K562 (cell line): ENCODE measurements around the gene ADIPOQ. TPM values are rescaled to one million over a fixed set of nuclear protein-coding genes. Genes with fewer than 3 reads are reported as not detected.

Experiments
- ATAC-seq: fragments of 200-7000 bp; cut with Tn5 transposase; 3 replicates; pipeline ENCODE4 v1.9.1; 2020; ENCODE audit warnings: moderate library complexity
- BruUV-seq: library from RNA; stranded (reverse); fragments of 400-500 nt; replicated peaks from 2 replicates; lab custom pipeline; 2021; lab: Mats Ljungman, UMichigan
- CTCF ChIA-PET: fragments of 300-600 bp; formaldehyde crosslinking; extraction: SDS; loops from one replicate; lab custom pipeline; 2021; ENCODE audit warnings: low intra/inter-chr PET ratio; lab: Yijun Ruan, JAX
- POLR2A ChIA-PET: fragments of 300-600, 350-650 bp; sonication (Branson Sonifier 250); formaldehyde crosslinking; extraction: SDS; loops from one replicate; lab custom pipeline; 2021; ENCODE audit warnings: antibody characterized with exemption, inconsistent platforms; lab: Yijun Ruan, JAX
- DNase-seq, 4 experiments: peaks; one replicate each; pipeline versions ENCODE4 v3.0.0 to v3.0.0-alpha.2; 2011 to 2018; ENCODE audit warnings: low spot score in 3 of 4, mixed read lengths in 3 of 4; ENCODE audit errors: extremely low read depth in 1 of 4
- FAIRE-seq: peaks from 2 replicates; lab custom pipeline; 2011; peaks lifted over from hg19 to GRCh38; lab: Jason Lieb, UNC
- H2AFZ ChIP-seq: 2 replicates; pipeline ENCODE4 v1.6.0; 2011; ENCODE audit warnings: low read depth, low read length, control low read depth, inconsistent platforms
- H3K27ac ChIP-seq: fragments of 200-600 bp; 3 replicates; pipeline ENCODE4 v1.8.0; 2011; ENCODE audit warnings: low read depth, mild to moderate bottlenecking, control low read depth, inconsistent platforms, low read length, moderate library complexity, mixed read lengths; ENCODE audit errors: extremely low read depth
- H3K27me3 ChIP-seq, 2 experiments: fragments of 300-600 bp in 1 of 2; 2 replicates in 1 of 2; 3 replicates in 1 of 2; pipeline versions ENCODE4 v1.6.0 to v1.8.0; 2011; ENCODE audit warnings: inconsistent platforms in 2 of 2, low read length in 2 of 2, mild to moderate bottlenecking in 1 of 2, mixed read lengths in 1 of 2, moderate library complexity in 1 of 2; ENCODE audit not compliant: control insufficient read depth in 2 of 2, insufficient read depth in 2 of 2
- H3K36me3 ChIP-seq: fragments of 300-600 bp; 3 replicates; pipeline ENCODE4 v1.8.0; 2011; ENCODE audit warnings: mild to moderate bottlenecking, low read length, inconsistent platforms; ENCODE audit not compliant: control insufficient read depth, insufficient read depth
- H3K4me1 ChIP-seq, 2 experiments: fragments of 200-600 bp in 1 of 2; replicated peaks in 1 of 2; 2 replicates in 1 of 2; 3 replicates in 1 of 2; pipeline versions ENCODE4 v1.5.1 to v1.8.0; 2011; ENCODE audit warnings: inconsistent platforms in 2 of 2, low read length in 2 of 2, mild to moderate bottlenecking in 1 of 2, mixed read lengths in 1 of 2, moderate library complexity in 1 of 2; ENCODE audit not compliant: control insufficient read depth in 2 of 2, insufficient read depth in 2 of 2
- H3K4me2 ChIP-seq: 2 replicates; pipeline ENCODE4 v1.6.1; 2011; ENCODE audit warnings: low read length, control low read depth, inconsistent platforms, mixed read lengths; ENCODE audit not compliant: insufficient read depth
- H3K4me3 ChIP-seq: fragments of 200-600 bp; sonication (generic), shearing (Covaris generic); 2 replicates; pipeline ENCODE4 v1.5.1; 2016; ENCODE audit warnings: control low read depth, inconsistent platforms
- H3K79me2 ChIP-seq: fragments of 200-600 bp; 3 replicates; pipeline ENCODE4 v1.8.0; 2011; ENCODE audit warnings: low read length, inconsistent platforms; ENCODE audit not compliant: control insufficient read depth, insufficient read depth
- H3K9ac ChIP-seq, 2 experiments: 2 replicates each; pipeline versions ENCODE4 v1.6.0 to v1.6.1; 2011; ENCODE audit warnings: low read depth in 2 of 2, low read length in 2 of 2, control low read depth in 1 of 2, inconsistent platforms in 1 of 2, mild to moderate bottlenecking in 1 of 2, mixed read lengths in 1 of 2; ENCODE audit not compliant: insufficient read depth in 1 of 2
- H3K9me1 ChIP-seq: one replicate; pipeline ENCODE4 v1.6.0; 2011; ENCODE audit warnings: inconsistent platforms, mild to moderate bottlenecking, low read length, moderate library complexity; ENCODE audit not compliant: control insufficient read depth, insufficient read depth
- H3K9me3 ChIP-seq: replicated peaks from 2 replicates; pipeline ENCODE4 v1.5.1; 2011; ENCODE audit warnings: low read depth, low read length, inconsistent platforms; ENCODE audit not compliant: control insufficient read depth, insufficient read depth
- H4K20me1 ChIP-seq: replicated peaks from 2 replicates; pipeline ENCODE4 v1.6.1; 2011; ENCODE audit warnings: low read length, inconsistent platforms, mixed read lengths; ENCODE audit not compliant: control insufficient read depth, insufficient read depth
- ARNT ChIP-seq, 2 experiments: fragments of 450-650 bp; IDR thresholded peaks; 2 replicates each; pipeline ENCODE4 v1.6.1; 2016; ENCODE audit warnings: mild to moderate bottlenecking in 1 of 2
- BRF2 ChIP-seq: IDR thresholded peaks from 3 replicates; pipeline ENCODE4 v1.6.1; 2011; ENCODE audit warnings: borderline replicate concordance, mild to moderate bottlenecking; ENCODE audit not compliant: insufficient read length, insufficient read depth
- CREBBP ChIP-seq: IDR thresholded peaks from one replicate; pipeline ENCODE4 v1.6.1; 2012; ENCODE audit warnings: low read depth, mild to moderate bottlenecking, control low read depth, inconsistent platforms, low read length
- POLR2AphosphoS2 ChIP-seq: IDR thresholded peaks from 2 replicates; pipeline ENCODE4 v1.6.1; 2012; ENCODE audit warnings: low read length, improper control_type of control experiment
- SMAD2 ChIP-seq: fragments of 150-350 bp; IDR thresholded peaks from 2 replicates; pipeline ENCODE4 v1.6.1; 2014; ENCODE audit warnings: low read depth, mild to moderate bottlenecking, low read length
- ZC3H4 ChIP-seq: sonication (generic); formaldehyde crosslinking; IDR thresholded peaks from 2 replicates; pipeline ENCODE4 v1.9.0; 2021; ENCODE audit warnings: missing genetic modification reagents, borderline replicate concordance
- WGBS: fragments of 100-300 bp; shearing (Covaris generic); methylation state at CpG from one replicate; pipeline ENCODE4 v1.1.6; 2016; ENCODE audit warnings: low coverage, mixed read lengths; ENCODE audit not compliant: insufficient coverage; ENCODE audit errors: missing lambda C conversion rate; 5-methylcytosine and 5-hydroxymethylcytosine counted together
- in situ Hi-C: fragments of 300-500 bp; cut with MboI; formaldehyde crosslinking; loops from 4 replicates; pipeline ENCODE4 v1.15.0; 2018; ENCODE audit warnings: inconsistent platforms, mixed read lengths
- intact Hi-C: fragments of 100-400 bp; cut with micrococcal nuclease; formaldehyde crosslinking; loops from 2 replicates; pipeline ENCODE4 v1.14.2; 2022
- polyA plus RNA-seq, 8 experiments: library from polyadenylated mRNA; depleted of rRNA in 4 of 8; stranded (reverse) in 5 of 8; unstranded in 3 of 8; fragments of >200 nt; fragmentation: Nextera tagmentation in 2 of 8; fragmentation: Illumina TruSeq in 1 of 8; extraction: Ambion mirVana in 2 of 8; extraction: Trizol in 1 of 8; gene quantifications; 2 replicates each; pipeline versions ENCODE4 v1.2.1 to v1.2.3, GENCODE V29; 2011 to 2014; ENCODE audit warnings: inconsistent platforms in 1 of 8, missing spikeins in 1 of 8
- total RNA-seq, 7 experiments: library from RNA; depleted of rRNA in 6 of 7; stranded (reverse); fragments of >200 nt in 6 of 7; fragmentation: Illumina TruSeq in 2 of 7; extraction: Trizol in 2 of 7; gene quantifications; 2 replicates each; pipeline versions ENCODE4 v1.2.1 to v1.2.3, GENCODE V29; 2011 to 2021; ENCODE audit warnings: low replicate concordance in 1 of 7

Gene ADIPOQ
- total and polyA plus RNA-seq, 9 of the 15 experiments (the other 6 are each of a cell fraction or from before 2014, with no cell fraction given): 0.01 to 0.04 (median 0.03) TPM; not detected in 4

DNA sequence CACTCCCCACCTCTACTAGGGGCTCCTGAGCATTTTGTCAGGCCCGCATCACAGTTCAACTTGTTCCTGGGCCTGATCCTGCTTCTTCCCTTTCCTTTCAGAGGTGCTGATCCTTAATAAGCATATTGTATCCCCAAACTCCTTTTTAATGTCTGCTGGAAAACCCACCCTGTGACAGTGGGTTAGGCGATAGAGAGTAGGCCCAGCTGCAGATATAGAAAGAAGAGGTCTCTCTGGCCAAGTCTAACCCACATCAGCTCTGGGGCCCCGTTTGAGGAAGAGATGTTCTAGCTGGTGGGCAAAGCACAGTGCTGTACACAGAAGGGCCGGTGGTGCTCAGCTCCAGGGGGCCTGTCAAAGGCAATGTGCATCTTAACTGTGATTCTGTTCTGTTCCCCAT lies 53.5 kb downstream of the ADIPOQ start:
- Histone ChIP-seq H3K27ac (no peak overlapping the region), H3K27me3 (no peaks in the 10 kb centered on the region), H4K20me1 (no peaks in the 10 kb centered on the region), H2AFZ (no peak overlapping the region), H3K36me3 (no peaks in the 10 kb centered on the region), H3K4me3 (no peak overlapping the region), H3K79me2 (no peaks in the 10 kb centered on the region), H3K9ac (no peak overlapping the region), H3K9me3 (0 out of 2 replicates have a peak, but pooled peaks cover 2% of the 10 kb centered on the region), H3K4me1 (peaks cover 2 to 7% of the 10 kb centered on the region in 2 experiments; a peak in 4 of 5 replicates), H3K4me2 (no peak overlapping the region), H3K9me1 (no peaks in the 10 kb centered on the region)
- ChIA-PET CTCF (no interaction called here), POLR2A (interaction anchor here (1.5 kb wide), 1 partner anchor 14 kb away, joined by 3 read pairs; no protein-coding TSS in a partner anchor)
- TF ChIP-seq ZC3H4 (CRISPR knock-in tag): no peak
- no peak for TF ChIP-seq POLR2AphosphoS2
- TF ChIP-seq CREBBP: no peak
- TF ChIP-seq BRF2: no peak
- TF ChIP-seq SMAD2: no peak
- no peak for TF ChIP-seq ARNT (IDR thresholded peaks at IDR 0.05)
- intact Hi-C loops (no loop called here), in situ Hi-C loops (no loop called here)
- no TSS peak for BruUV-seq
- DNase-seq (no peak), ATAC-seq (no peak; the same call in 1 of the 3 replicates), FAIRE-seq (no peak)
- WGBS: 77% methylated on average over 4 of the region's 4 CpGs
